Activated T-cell treated with anti-CD3 and anti-CD28 coated beads, Interleukin-2, amount 50 U/mL, for 24 hours (primary cell): ENCODE data around the gene HELZ2.
"Not testable (repeated sequence)": the region's sequence is repeated elsewhere in the genome, so short reads cannot be mapped to it uniquely, and the experiment has no call there.

Experiments
- DNase-seq: peaks from one replicate; pipeline ENCODE4 v3.0.0-alpha.2; 2020
- H3K27ac Mint-ChIP-seq: 2 replicates; pipeline ENCODE4 v1.8.0; 2020; ENCODE audit warnings: mild to moderate bottlenecking, mixed read lengths
- H3K27me3 Mint-ChIP-seq: 2 replicates; pipeline ENCODE4 v1.8.0; 2020; ENCODE audit warnings: mixed read lengths
- H3K36me3 Mint-ChIP-seq: 2 replicates; pipeline ENCODE4 v1.8.0; 2020; ENCODE audit warnings: low read depth, mixed read lengths
- H3K4me1 Mint-ChIP-seq: 2 replicates; pipeline ENCODE4 v1.8.0; 2020; ENCODE audit warnings: low read depth, mixed read lengths
- H3K4me3 Mint-ChIP-seq: 2 replicates; pipeline ENCODE4 v1.8.0; 2020; ENCODE audit warnings: mild to moderate bottlenecking, moderate library complexity, mixed read lengths
- H3K9me3 Mint-ChIP-seq: 2 replicates; pipeline ENCODE4 v1.8.0; 2020; ENCODE audit warnings: mixed read lengths

HELZ2 gene

DNA sequence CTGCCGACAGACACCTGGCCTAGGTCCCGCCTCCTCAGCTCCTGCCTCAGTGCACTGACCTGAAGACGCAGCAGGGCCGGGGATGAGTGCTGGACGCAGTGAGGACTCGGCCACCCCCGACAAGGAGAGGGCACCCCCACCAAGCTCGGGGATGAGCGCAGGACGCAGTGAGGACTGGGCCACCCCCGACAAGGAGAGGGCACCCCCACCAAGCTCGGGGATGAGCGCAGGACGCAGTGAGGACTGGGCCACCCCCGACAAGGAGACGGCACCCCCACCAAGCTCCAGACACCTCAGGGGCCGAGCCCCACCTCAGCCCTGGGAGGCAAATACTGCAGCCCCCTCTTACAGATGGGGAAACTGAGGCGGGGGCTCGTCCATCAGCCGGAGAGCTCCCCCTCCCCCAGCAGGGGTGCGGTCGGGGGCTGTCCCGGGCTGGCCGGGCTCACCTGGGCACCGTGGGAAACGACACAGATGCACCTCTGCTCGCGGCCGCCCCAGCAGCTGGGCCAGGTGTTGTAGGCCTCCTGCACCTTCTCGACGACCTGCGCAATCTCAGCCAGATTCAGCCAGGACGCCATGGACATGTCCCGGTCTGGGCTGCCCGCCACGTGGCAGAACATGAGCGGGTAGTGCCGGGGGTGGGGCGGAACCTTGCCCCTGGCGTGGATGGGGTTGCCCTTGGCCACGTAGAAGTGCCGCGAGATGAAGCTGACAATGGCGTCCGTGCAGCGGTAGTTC lies 7.5 kb downstream of the HELZ2 start:
- peaks cover 25% of the 10 kb centered on the region for H3K4me1 Mint-ChIP-seq
- peaks cover 12% of the 10 kb centered on the region for H3K36me3 Mint-ChIP-seq
- H3K27me3 Mint-ChIP-seq, result peaks cover 3% of the 10 kb centered on the region
- H3K9me3 Mint-ChIP-seq, result no peaks in the 10 kb centered on the region
- H3K27ac Mint-ChIP-seq, result no peak overlapping the region
- no peak for DNase-seq
- H3K4me3 Mint-ChIP-seq, result no peak overlapping the region

DNA sequence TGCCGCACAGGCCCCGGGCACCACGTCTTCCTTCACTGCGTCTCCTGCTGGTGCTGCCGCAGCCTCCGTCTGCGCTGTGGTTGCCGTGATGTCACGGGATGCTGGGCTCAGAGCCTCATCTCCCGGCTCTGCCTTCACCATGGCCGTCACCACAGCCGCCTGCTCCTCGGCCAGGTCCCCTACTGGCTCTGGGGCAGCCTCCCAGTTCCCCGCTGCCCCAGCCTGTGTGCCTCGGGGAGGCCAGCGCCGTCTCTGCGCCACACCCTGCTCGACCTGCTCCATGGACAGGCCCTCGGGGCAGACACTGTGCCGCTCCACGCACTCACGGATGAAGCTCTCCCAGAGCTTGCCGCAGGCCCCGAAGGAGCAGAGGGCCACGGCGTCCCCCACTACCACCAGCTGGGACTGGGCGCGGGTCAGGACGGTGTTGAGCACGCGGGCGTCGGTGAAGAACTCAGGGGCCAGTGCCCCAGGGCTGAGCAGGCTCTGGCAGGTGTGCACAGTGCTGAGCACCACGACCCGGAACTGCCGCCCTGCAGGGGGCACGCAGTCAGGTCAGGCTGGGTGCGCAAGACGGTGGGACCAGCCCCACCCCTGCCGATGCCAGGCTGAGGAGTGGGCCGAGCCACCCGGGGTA lies 8.2 kb downstream of the HELZ2 start:
- Mint-ChIP-seq H3K27ac (no peak overlapping the region), H3K4me3 (no peak overlapping the region), H3K27me3 (peaks cover 3% of the 10 kb centered on the region), H3K4me1 (peaks cover 25% of the 10 kb centered on the region), H3K36me3 (peaks cover 15% of the 10 kb centered on the region), H3K9me3 (no peaks in the 10 kb centered on the region)
- DNase-seq, result no peak

DNA sequence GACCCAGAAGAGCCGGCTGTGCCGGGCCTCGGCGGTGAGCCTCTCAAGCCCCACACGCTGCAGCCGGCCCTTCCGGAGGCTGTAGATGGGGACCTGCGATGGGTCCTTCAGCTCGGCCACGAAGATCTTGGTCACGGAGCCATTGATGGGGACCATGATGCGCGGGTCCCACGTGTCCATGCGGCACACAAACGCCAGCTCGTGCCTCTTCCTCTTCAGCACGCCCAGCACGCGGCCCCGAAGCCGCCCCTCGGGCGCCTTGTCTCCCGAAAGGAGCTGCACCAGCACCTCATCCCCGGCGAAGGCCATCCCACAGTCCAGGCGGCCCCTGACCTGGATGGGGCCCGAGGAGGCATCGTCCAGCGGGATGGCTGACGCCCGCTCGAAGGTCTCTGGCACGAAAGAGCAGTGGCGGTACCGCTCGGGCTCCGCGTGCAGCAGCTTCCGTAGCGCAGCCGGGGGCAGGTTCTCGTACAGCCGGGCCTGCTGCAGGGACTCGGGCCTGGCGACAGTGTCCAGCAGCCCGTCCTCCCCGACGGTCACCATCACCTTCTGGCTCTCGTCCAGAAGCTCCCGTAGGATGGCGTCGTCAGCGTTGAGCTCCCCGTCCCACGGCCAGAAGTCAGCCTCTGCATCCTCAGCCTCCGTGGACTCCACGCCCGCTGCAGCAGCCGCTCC lies 8.9 kb downstream of the HELZ2 start:
- H3K4me1 Mint-ChIP-seq, result peaks cover 28% of the 10 kb centered on the region
- DNase-seq, result no peak
- peaks cover 20% of the 10 kb centered on the region for H3K36me3 Mint-ChIP-seq
- peaks cover 3% of the 10 kb centered on the region for H3K27me3 Mint-ChIP-seq
- H3K9me3 Mint-ChIP-seq, result no peaks in the 10 kb centered on the region
- H3K27ac Mint-ChIP-seq, result no peak overlapping the region
- H3K4me3 Mint-ChIP-seq, result no peak overlapping the region

DNA sequence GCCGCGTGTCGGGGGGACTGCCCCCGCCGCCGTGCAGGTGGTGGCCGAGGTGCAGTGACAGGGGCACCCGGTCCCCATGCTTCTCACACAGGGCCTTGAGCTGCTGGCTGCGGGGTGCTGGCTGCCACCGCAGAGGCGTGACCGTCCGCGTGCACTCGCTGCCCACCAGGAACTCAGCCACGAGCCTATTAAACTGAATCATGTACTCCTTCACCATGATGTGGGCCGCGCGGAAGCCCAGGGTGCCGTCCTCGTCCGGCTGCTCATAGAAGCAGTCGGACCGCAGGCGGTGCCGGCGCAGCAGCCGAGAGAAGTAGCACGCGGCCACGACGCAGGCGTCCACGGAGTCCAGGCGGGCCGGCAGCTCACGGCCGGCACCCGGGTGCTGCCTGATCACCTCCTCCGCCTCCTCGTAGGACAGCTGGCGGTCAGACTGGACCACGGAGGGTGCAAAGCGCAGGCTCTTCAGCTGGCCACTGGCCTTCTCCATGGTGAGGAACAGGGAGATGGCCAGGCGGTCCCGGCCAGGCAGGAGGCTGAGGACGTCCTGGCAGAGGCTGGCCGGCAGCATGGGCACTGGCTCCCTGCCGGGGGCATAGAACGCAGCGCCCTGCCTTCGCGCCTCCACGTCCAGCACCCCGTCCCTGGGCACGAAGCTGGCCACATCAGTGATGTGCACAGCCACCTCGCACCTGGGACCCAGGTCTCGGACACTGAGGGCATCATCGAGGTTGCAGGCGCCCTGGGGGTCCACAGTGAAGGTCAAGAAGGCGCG lies 9.8 kb downstream of the HELZ2 start:
- peaks cover 3% of the 10 kb centered on the region for H3K27me3 Mint-ChIP-seq
- no peaks in the 10 kb centered on the region for H3K9me3 Mint-ChIP-seq
- H3K4me3 Mint-ChIP-seq, result no peak overlapping the region
- peaks cover 24% of the 10 kb centered on the region for H3K4me1 Mint-ChIP-seq
- H3K27ac Mint-ChIP-seq, result no peak overlapping the region
- peaks cover 21% of the 10 kb centered on the region for H3K36me3 Mint-ChIP-seq
- DNase-seq, result no peak

DNA sequence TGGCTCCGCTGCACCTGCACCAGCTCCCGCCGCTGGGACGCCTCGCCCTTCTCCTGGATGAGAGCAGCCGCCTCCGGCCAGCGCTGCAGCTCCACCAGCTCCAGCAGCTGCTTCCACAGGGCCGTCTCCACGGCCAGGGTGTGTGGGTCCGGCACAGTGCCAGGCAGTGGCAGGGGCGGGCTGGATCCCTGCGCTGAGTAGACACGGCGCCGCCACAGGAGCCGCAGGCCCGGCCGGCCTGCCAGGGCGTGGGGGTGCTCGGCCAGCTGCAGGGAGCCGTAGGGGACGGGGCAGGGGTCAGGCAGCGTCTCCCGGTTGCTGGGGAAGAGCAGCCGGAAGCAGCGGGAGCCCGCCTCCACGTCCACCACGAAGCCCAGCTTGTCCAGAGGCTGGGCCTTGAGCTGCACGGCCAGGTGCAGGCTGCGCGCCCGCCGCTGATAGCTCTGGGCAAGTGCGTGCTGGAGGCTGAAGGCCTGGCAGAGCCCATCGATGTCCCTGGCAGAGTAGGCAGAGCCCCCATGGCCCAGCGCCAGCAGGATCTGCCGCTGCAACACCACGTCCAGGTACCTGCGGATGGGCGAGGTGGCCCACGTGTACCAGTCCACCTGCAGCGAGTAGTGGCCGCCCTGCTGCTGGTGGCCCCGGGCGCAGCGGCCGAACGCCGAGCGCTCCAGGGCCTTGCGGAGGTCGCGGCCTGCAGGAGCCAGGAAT lies 10.7 kb downstream of the HELZ2 start:
- no peaks in the 10 kb centered on the region for H3K27me3 Mint-ChIP-seq
- peaks cover 16% of the 10 kb centered on the region for H3K4me1 Mint-ChIP-seq
- no peak overlapping the region for H3K4me3 Mint-ChIP-seq

DNA sequence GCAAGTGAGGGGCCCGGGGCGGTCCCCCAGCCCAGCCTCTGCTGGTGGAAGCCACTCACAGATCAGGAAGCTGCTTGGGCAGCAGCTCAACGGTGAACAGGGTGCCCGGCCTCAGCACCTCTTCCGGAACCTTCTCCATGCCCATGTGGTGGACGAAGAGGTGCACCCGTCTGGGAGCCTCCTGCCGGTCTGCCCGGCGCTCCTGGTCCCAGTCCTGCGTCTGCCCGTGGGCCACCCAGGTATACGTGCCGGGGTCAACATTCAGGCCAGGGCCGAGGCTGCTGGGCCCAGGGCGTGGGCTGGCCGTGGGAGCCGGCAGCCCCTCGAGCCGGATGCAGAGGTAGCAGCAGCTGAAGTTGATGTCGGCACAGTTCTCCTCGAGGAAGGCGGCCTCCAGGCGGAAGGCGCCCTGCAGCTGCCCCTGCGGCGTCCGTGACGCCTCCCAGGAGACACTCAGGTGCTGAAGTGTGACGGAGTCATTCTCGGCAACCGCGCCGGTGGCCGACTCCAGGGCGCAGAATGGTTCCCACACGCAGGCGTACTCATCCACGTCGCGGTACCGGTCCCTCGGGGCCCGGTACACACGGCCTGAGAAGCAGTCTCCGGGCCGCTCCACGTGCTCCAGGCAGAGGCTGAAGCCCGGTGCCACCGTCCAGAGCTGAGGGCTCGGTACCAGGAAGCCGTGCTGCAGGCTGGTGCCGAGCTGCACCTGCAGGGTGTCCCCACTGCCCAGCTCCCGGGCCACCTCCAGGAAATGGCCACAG lies 11.4 kb downstream of the HELZ2 start:
- H3K36me3 Mint-ChIP-seq, result peaks cover 26% of the 10 kb centered on the region
- H3K27me3 Mint-ChIP-seq, result no peaks in the 10 kb centered on the region
- peaks cover 8% of the 10 kb centered on the region for H3K4me1 Mint-ChIP-seq
- no peak for DNase-seq
- no peaks in the 10 kb centered on the region for H3K9me3 Mint-ChIP-seq
- no peak overlapping the region for H3K4me3 Mint-ChIP-seq
- no peak overlapping the region for H3K27ac Mint-ChIP-seq

More for the DNA sequence above, 10.7 kb downstream of the HELZ2 start:
- Mint-ChIP-seq H3K27ac (no peak overlapping the region), H3K36me3 (peaks cover 26% of the 10 kb centered on the region), H3K9me3 (no peaks in the 10 kb centered on the region)
- DNase-seq, result no peak

DNA sequence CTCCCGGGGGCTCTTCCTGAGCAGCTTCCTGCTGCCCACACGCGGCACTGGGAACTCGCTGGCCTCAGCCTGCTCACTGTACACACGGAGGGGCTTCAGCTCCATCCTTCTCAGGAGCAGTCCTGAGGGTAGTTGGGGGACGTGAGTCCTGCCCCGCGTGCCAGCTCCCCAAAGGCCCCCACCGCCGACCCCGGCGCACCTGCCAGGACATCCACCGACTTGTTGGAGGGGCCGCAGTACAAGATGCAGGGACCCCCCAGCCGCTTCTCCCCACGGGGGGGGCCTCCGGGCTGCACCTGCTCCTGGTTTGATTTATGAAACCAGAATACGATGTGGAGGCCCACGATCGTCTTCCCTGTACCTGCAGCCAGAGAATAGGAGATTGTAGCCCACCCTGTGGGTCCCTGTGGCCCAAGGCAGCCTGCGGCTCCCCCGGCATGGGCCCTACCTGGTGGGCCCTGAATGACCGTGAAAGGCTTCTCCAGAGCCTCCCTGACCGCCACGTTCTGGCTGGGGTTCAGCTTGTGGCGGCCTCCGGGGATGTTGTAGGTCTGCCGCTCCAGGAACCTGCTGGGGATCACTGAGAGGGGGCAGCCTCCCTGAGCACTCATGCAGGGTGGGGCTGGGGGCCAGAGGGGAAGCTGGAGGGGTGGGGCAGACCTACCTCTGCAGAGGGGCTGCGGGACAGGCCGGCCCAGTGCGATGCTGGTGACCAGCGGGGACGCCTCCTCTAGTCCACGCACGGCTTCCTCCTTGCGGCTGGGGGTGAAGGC lies 12.2 kb downstream of the HELZ2 start:
- Mint-ChIP-seq H3K27ac (no peak overlapping the region), H3K4me1 (peaks cover 3% of the 10 kb centered on the region), H3K27me3 (no peaks in the 10 kb centered on the region), H3K9me3 (no peaks in the 10 kb centered on the region), H3K36me3 (peaks cover 20% of the 10 kb centered on the region), H3K4me3 (no peak overlapping the region)
- DNase-seq, result no peak

DNA sequence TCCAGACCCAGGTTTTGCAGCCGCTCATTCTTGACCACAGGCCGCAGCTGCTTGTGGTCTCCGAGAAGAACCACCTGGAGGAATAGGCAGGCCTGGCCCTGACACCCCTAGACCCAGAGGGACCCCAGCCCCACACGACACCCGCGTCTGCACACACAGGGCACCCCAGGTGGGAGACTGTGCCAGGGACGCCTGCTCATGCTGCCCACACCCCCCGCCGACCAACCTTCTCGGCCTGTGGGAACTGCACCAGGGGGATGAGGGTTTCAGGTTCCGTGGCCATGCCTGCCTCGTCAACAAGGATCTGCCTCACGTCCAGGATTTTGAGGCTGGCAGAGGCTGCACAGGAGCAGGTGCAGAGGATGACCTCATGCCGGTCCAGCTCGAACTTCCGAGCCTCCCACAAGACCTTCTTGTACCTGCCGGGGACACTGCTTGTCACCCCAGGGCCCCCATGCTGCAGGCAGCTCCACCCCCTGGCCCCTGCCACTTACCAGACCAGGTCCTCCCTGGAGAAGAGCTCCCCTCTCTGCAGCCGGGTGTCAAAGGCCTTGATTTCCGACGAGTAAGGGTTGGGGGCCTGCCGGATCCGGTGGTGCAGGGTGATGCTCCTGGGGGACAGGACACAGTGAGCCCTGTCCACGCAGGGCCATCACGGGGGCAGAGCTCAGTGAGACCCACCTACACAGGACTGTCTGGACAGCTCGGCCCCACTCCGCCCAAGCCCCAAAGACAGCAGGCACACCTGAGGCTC lies 13.0 kb downstream of the HELZ2 start:
- Mint-ChIP-seq H3K27me3 (no peaks in the 10 kb centered on the region), H3K4me3 (no peak overlapping the region), H3K36me3 (peaks cover 19% of the 10 kb centered on the region), H3K4me1 (peaks cover 3% of the 10 kb centered on the region), H3K27ac (no peak overlapping the region), H3K9me3 (no peaks in the 10 kb centered on the region)
- DNase-seq, result no peak

DNA sequence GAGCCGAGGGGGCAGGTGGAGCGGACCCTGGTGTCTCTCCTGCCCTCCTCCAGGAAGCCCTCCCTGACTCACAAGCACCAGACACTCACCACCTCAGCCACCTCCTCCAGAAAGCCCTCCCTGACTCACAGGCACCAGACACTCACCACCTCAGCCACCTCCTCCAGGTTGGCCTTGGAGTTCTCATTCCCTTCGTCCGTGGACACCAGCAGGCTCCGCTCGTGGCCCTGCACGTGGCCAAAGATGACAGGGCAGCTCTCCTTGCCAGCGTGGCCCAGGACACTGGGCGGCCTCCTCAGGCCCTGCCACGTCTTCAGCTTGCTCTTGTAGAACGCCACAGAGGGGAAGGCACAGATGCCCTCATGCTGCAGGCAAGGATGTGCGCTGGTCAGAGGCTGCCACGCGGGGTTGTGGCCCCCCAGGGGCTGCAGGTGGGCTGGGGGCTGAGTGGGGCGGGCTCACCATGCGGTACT lies 13.7 kb downstream of the HELZ2 start:
- Mint-ChIP-seq H3K36me3 (peaks cover 16% of the 10 kb centered on the region), H3K9me3 (no peaks in the 10 kb centered on the region), H3K27me3 (no peaks in the 10 kb centered on the region), H3K27ac (no peak overlapping the region), H3K4me1 (peaks cover 3% of the 10 kb centered on the region), H3K4me3 (no peak overlapping the region)
- no peak for DNase-seq

DNA sequence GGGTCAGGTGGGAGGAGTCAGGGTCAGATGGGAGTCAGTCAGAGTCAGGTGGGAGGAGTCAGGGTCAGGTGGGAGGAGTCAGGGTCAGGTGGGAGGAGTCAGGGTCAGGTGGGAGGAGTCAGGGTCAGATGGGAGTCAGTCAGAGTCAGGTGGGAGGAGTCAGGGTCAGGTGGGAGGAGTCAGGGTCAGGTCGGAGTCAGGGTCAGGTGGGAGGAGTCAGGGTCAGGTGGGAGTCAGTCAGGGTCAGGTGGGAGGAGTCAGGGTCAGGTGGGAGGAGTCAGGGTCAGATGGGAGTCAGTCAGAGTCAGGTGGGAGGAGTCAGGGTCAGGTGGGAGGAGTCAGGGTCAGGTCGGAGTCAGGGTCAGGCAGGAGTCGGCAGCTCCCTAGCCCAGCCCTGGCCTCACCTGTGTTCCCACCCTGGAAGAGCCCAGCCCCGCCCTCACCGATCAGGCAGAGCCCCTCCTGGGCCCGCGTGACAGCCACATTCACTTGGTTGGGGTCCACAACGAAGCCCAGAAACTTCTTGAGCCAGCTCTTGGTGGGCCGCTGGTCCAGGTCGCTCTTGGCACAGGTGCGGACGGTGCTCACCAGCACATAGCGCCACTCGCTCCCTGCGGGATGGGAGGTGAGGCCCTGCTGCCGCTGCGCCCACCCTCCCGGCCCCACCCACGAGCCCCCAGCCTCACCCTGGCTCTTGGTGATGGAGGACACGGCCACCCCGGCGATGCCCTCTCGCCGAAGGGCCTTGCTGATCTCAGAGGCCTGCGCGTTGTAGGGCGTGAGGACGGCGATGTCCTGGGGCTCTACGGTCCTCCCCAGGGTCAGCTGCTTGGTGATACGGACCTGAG lies 14.3 kb downstream of the HELZ2 start:
- not testable (repeated sequence) for H3K4me1 Mint-ChIP-seq

DNA sequence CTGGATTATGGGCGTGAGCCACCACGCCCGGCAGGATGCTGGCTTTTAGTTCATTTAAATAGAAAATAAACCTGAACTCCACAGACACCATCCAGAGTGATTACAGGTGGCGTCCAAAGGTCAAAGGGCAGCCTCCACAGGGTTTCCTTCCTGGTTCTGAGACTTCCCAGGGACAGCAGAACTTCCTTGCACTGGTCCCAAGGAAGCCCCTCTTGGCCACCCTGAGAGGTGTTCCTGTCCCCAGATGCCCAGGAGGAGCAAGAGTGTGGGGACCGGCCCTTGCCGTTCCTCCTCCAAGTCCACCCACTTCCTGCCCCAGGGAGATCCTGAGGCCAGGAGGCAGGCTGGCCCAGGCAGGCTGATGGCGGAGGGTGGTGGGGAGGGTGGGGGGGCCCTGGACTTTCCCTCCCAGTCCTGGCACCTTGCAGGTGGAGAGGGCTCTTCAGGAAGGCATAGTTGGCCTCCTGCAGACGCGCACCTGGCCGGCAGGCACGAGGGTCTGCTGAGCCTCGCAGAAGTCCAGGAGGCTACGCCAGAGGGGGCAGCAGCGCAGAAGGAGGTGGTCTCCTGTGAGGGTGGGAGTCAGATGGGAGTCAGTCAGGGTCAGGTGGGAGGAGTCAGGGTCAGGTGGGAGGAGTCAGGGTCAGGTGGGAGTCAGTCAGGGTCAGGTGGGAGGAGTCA lies 15.1 kb downstream of the HELZ2 start:
- Mint-ChIP-seq H3K27me3 (no peaks in the 10 kb centered on the region), H3K4me3 (no peak overlapping the region), H3K27ac (no peak overlapping the region), H3K4me1 (peaks cover 4% of the 10 kb centered on the region), H3K36me3 (peaks cover 14% of the 10 kb centered on the region), H3K9me3 (no peaks in the 10 kb centered on the region)
- DNase-seq, result no peak

More for the DNA sequence above, 14.3 kb downstream of the HELZ2 start:
- DNase-seq, H3K4me3 Mint-ChIP-seq, H3K9me3 Mint-ChIP-seq, H3K27ac Mint-ChIP-seq, H3K27me3 Mint-ChIP-seq: not testable (repeated sequence)
- H3K36me3 Mint-ChIP-seq, result peaks cover 16% of the 10 kb centered on the region
